Naive thymus-derived CD8-positive, alpha-beta T cell (primary cell): ENCODE results near the gene DPP3. TPM values are rescaled to one million over a fixed set of nuclear protein-coding genes. Genes with fewer than 3 reads are reported as not detected.

Experiments
- ATAC-seq, 2 donors: fragments of 150-1000 bp; cut with Tn5 transposase in 1 of 2; sonication (Bioruptor Pico), chemical (Tn5 transposase) in 1 of 2; 1 replicate in 1 of 2; 2 replicates in 1 of 2; pipeline ENCODE4 v1.10.0; 2021; ENCODE audit warnings: mild to moderate bottlenecking in 2 of 2, moderate library complexity in 2 of 2
- POLR2A ChIA-PET: fragments of 350-600 bp; sonication (Branson Sonifier 250); formaldehyde crosslinking; loops from one replicate; lab custom pipeline; 2021; ENCODE audit warnings: antibody characterized with exemption; lab: Charles Lee
- DNase-seq, 10 donors: peaks; one replicate each; pipeline versions ENCODE4 v3.0.0 to v3.0.0-alpha.2; 2020 to 2022
- H3K27ac Mint-ChIP-seq, 10 donors: one replicate each; pipeline ENCODE4 v1.8.0; 2020 to 2022; ENCODE audit warnings: mild to moderate bottlenecking in 10 of 10, mixed read lengths in 10 of 10, moderate library complexity in 4 of 10, inconsistent platforms in 1 of 10
- H3K27me3 Mint-ChIP-seq, 5 donors: one replicate each; pipeline ENCODE4 v1.8.0; 2021 to 2022; ENCODE audit warnings: mixed read lengths in 5 of 5
- H3K36me3 Mint-ChIP-seq, 3 donors: one replicate each; pipeline ENCODE4 v1.8.0; 2020 to 2022; ENCODE audit warnings: mixed read lengths in 3 of 3, mild to moderate bottlenecking in 2 of 3, inconsistent platforms in 1 of 3
- H3K4me1 Mint-ChIP-seq, 4 donors: one replicate each; pipeline ENCODE4 v1.8.0; 2021 to 2022; ENCODE audit warnings: mixed read lengths in 4 of 4
- H3K4me3 Mint-ChIP-seq, 10 donors: one replicate each; pipeline ENCODE4 v1.8.0; 2020 to 2022; ENCODE audit warnings: mild to moderate bottlenecking in 10 of 10, mixed read lengths in 10 of 10, moderate library complexity in 6 of 10, inconsistent platforms in 1 of 10
- H3K9me3 Mint-ChIP-seq, 9 donors: one replicate each; pipeline ENCODE4 v1.8.0; 2020 to 2022; ENCODE audit warnings: mixed read lengths in 9 of 9, mild to moderate bottlenecking in 3 of 9, inconsistent platforms in 1 of 9, moderate library complexity in 1 of 9
- polyA plus RNA-seq, 3 donors: library from polyadenylated mRNA; unstranded; fragments of 300-500 nt; fragmentation: Illumina TruSeq; gene quantifications; one replicate each; pipeline ENCODE4 v1.2.3, GENCODE V29; 2021
- total RNA-seq, 8 experiments: library from RNA in 2 of 8; stranded (reverse) in 2 of 8; gene quantifications; one replicate each; pipeline ENCODE4 v1.2.3 and lab custom pipeline; 2021 to 2026

The DPP3 gene
- total and polyA plus RNA-seq, 5 experiments from 2014 or later, result 20.0 to 25.4 (median 20.5) TPM

DNA sequence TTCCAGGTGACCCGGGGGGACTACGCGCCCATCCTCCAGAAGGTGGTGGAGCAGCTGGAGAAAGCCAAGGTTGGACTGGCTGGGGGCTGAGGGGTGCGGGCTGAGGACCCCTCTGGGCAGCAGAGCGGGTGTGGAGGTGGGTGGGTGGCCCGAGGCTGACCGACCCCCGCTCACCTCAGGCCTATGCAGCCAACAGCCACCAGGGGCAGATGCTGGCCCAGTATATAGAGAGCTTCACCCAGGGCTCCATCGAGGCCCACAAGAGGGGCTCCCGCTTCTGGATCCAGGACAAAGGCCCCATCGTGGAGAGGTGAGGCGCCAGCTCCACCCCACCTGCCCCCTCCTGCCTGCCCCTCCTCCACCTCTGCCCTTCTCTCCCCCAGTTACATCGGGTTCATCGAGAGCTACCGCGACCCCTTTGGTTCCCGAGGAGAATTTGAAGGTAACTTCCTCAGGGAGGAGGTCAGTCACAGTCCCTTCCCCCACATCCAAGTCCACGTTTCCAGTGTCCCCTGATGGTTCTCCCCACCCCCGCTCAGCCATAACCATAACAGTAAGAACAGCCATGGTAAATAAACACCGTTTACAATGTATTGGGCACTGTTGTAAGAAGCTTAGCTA, 11.2 kb downstream of the DPP3 start:
- Mint-ChIP-seq H3K27me3 (no peaks in the 10 kb centered on the region), H3K4me3 (no peak overlapping the region), H3K27ac (no peak overlapping the region), H3K36me3 (peaks cover 0 to 33% (median 8%) of the 10 kb centered on the region in 3 donors), H3K4me1 (peaks cover 0 to 2% (median 0%) of the 10 kb centered on the region in 4 donors), H3K9me3 (no peaks in the 10 kb centered on the region)
- POLR2A ChIA-PET, result no interaction called here
- no peak for ATAC-seq
- DNase-seq, result peak in 1 of 10 donors; percentile 4

DNA sequence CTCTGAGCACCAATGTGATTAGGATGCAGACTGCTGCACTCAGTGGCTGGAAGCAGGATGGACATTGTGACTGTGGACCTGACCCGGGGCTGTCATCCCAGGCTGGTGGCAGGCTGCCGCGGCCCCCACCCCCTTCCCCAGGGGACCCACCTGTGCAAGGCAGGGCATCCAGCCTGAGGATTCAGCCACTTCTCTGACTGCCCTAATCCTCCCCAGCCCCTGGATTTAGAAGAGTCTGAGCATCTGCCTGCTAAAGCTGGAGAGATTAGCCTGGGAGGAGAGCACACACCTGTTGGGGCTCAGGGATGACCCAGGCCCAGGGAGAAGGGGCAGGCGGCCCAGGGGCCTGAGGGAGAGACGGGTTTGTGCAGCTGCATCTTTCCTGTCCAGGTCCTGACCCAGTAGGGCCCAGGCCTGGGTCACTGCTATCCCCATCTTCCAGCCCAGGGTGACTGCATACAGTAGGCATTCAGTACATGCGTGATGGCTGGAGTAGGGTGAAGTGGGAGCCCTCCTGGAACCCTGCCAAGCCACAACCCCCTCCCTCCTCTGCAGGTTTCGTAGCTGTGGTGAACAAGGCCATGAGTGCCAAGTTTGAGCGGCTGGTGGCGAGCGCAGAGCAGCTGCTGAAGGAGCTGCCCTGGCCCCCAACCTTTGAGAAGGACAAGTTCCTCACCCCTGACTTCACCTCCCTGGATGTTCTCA, 12.1 kb downstream of the DPP3 start:
- no peak for ATAC-seq
- H3K4me3 Mint-ChIP-seq, result no peak overlapping the region
- H3K36me3 Mint-ChIP-seq, result peaks cover 0 to 37% (median 8%) of the 10 kb centered on the region in 3 donors
- no peaks in the 10 kb centered on the region for H3K27me3 Mint-ChIP-seq
- H3K9me3 Mint-ChIP-seq, result no peaks in the 10 kb centered on the region
- peak in 1 of 10 donors; percentile 44 for DNase-seq
- peaks cover 0 to 2% (median 0%) of the 10 kb centered on the region in 4 donors for H3K4me1 Mint-ChIP-seq
- POLR2A ChIA-PET, result no interaction called here
- no peak overlapping the region for H3K27ac Mint-ChIP-seq

DNA sequence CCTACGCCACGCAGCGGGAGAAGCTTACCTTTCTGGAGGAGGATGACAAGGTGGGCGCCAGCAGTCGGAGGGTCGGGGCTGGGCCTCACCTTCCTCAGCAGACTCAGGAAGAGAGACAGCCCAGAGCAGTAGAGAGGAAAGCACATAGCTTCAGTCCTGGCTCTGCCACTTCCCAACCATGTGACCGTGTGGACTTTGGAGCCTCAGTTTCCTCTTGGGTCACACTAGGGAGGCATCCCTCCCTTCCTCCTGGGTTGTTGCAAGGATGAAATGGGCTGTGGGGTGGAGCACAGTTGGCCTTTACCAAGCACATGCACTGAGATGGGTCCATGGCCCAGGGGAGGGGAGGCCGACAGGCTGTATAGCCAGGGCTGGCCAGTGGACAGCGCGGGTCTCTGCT, 12.9 kb downstream of the DPP3 start:
- POLR2A ChIA-PET, result no interaction called here

DNA sequence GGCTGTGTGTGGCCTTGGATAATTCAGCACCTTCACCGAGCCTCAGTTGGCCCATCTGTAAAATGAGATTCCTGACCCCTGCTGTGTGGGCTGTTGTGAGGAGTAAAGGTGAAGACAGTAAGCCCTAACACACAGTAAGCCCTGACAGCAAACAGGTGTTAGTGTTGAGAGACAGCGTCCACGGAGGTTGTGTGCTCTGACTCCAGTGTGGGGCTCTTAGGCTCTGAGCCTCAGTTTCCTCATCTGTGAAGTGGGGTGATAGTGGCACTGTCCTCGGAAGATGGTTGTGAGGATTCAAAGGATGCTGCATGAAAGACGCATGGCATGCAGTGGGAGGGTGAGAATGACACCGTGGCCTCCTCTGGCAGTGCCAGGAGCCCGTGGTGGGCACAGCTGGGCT, 14.2 kb downstream of the DPP3 start:
- Mint-ChIP-seq H3K27ac (peak overlapping the region in 1 of 10 donors; percentile 62), H3K36me3 (peaks cover 0 to 36% (median 11%) of the 10 kb centered on the region in 3 donors), H3K9me3 (no peaks in the 10 kb centered on the region), H3K4me1 (no peaks in the 10 kb centered on the region), H3K27me3 (no peaks in the 10 kb centered on the region), H3K4me3 (no peak overlapping the region)
- DNase-seq, result no peak
- POLR2A ChIA-PET, result no interaction called here
- no peak for ATAC-seq

More for the DNA sequence above, 12.9 kb downstream of the DPP3 start:
- Mint-ChIP-seq H3K4me3 (no peak overlapping the region), H3K9me3 (no peaks in the 10 kb centered on the region), H3K36me3 (peaks cover 0 to 34% (median 8%) of the 10 kb centered on the region in 3 donors), H3K27me3 (no peaks in the 10 kb centered on the region), H3K4me1 (peaks cover 0 to 2% (median 0%) of the 10 kb centered on the region in 4 donors), H3K27ac (no peak overlapping the region)
- ATAC-seq (no peak), DNase-seq (peak in 1 of 10 donors; percentile 21)

DNA sequence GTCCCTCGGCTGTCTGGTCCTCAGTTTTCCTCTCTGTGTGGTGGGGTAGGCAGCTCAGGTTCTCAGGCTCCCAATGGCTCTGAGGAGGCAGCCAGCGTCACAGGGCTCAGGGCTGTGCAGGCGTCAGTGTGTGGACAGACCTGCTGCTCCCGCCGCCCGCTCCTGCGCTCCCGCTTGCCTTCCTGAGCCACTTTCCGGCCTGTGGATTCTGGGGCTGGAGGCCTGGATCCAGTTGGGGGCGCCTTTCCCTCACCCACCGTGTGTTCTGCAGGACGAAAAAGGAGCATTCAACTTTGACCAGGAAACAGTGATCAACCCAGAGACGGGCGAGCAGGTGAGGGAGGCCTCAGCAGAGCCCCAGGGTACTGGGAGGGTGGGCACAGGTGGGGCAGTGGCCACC, 14.7 kb downstream of the DPP3 start:
- no peaks in the 10 kb centered on the region for H3K4me1 Mint-ChIP-seq
- H3K36me3 Mint-ChIP-seq, result peaks cover 0 to 40% (median 11%) of the 10 kb centered on the region in 3 donors
- ATAC-seq (no peak), DNase-seq (no peak)
- POLR2A ChIA-PET, result no interaction called here
- no peak overlapping the region for H3K4me3 Mint-ChIP-seq
- no peak overlapping the region for H3K27ac Mint-ChIP-seq
- no peaks in the 10 kb centered on the region for H3K9me3 Mint-ChIP-seq
- H3K27me3 Mint-ChIP-seq, result no peaks in the 10 kb centered on the region

DNA sequence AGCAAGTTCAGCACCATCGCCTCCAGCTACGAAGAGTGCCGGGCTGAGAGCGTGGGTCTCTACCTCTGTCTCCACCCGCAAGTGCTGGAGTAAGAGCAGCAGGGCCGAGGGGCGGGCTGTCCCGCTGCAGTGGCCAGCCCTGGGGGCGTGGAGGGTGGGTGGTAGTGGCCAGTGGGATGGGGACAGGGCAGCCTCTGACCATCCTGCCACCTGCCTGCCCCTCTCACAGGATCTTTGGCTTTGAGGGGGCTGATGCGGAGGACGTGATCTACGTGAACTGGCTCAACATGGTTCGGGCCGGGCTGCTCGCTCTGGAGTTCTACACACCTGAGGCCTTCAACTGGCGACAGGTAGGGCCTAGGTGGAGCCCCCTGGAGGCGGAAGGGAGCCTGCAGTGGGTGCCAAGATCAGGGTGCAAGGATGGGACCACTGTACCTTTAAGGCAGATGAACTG, 15.2 kb downstream of the DPP3 start:
- POLR2A ChIA-PET, result no interaction called here
- H3K27me3 Mint-ChIP-seq, result no peaks in the 10 kb centered on the region

DNA sequence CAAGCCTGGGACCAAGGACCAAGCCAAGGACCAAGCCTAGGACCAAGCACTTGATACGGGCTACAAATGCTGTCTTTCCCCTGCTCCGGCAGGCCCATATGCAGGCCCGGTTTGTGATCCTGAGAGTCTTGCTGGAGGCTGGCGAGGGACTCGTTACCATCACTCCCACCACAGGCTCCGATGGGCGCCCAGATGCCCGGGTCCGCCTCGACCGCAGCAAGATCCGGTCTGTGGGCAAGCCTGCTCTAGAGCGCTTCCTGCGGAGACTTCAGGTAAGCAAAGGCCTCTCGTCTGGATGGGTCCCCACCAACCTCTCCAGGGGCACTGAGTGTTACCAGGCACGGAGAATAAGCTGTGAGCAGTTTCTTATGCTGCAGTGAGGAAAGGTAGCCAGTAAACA, 17.0 kb downstream of the DPP3 start:
- Mint-ChIP-seq H3K4me1 (no peaks in the 10 kb centered on the region), H3K4me3 (no peak overlapping the region), H3K27ac (no peak overlapping the region), H3K36me3 (peaks cover 0 to 49% (median 9%) of the 10 kb centered on the region in 3 donors), H3K27me3 (no peaks in the 10 kb centered on the region), H3K9me3 (no peaks in the 10 kb centered on the region)
- ATAC-seq (no peak), DNase-seq (no peak)
- POLR2A ChIA-PET, result no interaction called here

More for the DNA sequence above, 15.2 kb downstream of the DPP3 start:
- no peak overlapping the region for H3K4me3 Mint-ChIP-seq
- DNase-seq, result no peak
- H3K27ac Mint-ChIP-seq, result no peak overlapping the region
- no peaks in the 10 kb centered on the region for H3K4me1 Mint-ChIP-seq
- no peaks in the 10 kb centered on the region for H3K9me3 Mint-ChIP-seq
- ATAC-seq, result no peak
- peaks cover 0 to 42% (median 10%) of the 10 kb centered on the region in 3 donors for H3K36me3 Mint-ChIP-seq

DNA sequence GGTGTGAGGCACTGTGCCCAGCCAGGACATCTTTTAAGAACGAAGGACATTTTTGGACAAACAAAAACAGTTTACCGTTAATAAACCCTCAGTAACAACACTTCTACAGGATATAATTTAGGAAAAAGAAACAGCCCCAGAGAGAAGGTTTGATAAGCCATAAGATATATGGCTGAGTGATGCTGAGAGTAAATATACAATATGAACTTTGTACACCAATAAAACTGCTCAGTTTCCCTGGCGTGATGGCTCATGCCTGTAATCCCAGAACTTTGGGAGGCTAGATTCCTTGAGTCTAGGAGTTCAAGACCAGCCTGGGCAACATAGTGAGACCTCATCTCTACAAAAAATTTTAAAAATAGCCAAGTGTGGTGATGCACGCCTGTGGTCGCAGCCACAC, 18.3 kb downstream of the DPP3 start:
- DNase-seq (peak in 1 of 10 donors; percentile 1), ATAC-seq (no peak)
- H3K4me1 Mint-ChIP-seq, result no peaks in the 10 kb centered on the region
- H3K27ac Mint-ChIP-seq, result peak overlapping the region in 2 of 10 donors; percentile 8 to 13
- POLR2A ChIA-PET, result no interaction called here
- no peak overlapping the region for H3K4me3 Mint-ChIP-seq
- H3K27me3 Mint-ChIP-seq, result no peaks in the 10 kb centered on the region
- H3K36me3 Mint-ChIP-seq, result peaks cover 0 to 48% (median 5%) of the 10 kb centered on the region in 3 donors
- no peaks in the 10 kb centered on the region for H3K9me3 Mint-ChIP-seq

DNA sequence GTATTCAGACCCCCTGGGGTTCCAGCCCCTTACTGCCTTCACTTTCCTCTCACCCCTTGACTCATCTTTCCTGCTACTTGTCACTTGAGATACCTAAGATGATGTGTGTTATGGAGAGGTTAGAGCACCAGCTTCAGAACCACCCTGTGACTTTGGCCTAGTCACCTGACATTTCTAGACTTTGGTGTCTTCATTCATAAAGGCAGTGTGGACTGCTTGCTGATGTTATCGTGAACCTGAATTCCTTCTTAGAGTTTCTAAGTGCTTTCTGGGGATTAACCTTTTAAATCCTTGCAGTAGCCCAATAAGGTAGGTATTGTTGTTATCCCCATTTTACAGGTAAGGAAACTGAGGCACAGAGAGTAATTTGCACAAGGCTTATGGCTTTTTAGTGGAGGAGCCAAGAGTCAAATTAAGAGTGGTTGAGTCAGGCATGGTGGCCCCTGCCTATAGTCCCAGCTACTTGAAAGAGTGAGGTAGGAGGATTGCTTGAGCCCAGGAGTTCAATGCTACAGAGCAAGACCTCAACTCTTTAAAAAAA, 25.1 kb downstream of the DPP3 start:
- Mint-ChIP-seq H3K4me1 (peaks cover 0 to 4% (median 3%) of the 10 kb centered on the region in 4 donors), H3K36me3 (peaks cover 0 to 38% (median 0%) of the 10 kb centered on the region in 3 donors), H3K4me3 (no peak overlapping the region), H3K27ac (no peak overlapping the region), H3K27me3 (no peaks in the 10 kb centered on the region), H3K9me3 (no peaks in the 10 kb centered on the region)
- ATAC-seq (no peak), DNase-seq (no peak)
- POLR2A ChIA-PET, result no interaction called here

DNA sequence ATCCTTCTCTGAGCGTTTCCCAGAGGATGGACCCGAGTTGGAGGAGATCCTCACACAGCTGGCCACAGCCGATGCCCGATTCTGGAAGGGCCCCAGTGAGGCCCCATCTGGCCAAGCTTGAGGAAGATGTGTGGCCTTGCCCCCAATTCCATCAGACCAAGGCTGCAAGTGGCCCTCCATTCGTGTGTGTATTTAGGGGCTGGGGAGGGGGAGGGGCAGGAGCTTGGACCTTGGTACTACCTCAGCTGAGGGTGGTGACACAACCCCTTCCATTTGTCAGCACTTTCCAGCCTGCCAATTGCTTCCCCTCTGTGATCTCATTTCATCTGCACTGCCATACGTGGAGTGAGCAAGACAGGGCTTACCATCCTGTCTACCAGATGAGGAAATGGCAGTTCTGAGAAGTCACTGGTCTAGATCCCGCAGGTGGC, 28.9 kb downstream of the DPP3 start:
- no peaks in the 10 kb centered on the region for H3K9me3 Mint-ChIP-seq
- peaks cover 11 to 21% (median 15%) of the 10 kb centered on the region in 4 donors for H3K4me1 Mint-ChIP-seq
- peaks cover 0 to 23% (median 0%) of the 10 kb centered on the region in 3 donors for H3K36me3 Mint-ChIP-seq
- DNase-seq (no peak), ATAC-seq (no peak)
- H3K4me3 Mint-ChIP-seq, result peak overlapping the region in 2 of 10 donors; percentile 10 to 19
- no peak overlapping the region for H3K27ac Mint-ChIP-seq
- POLR2A ChIA-PET, result interaction anchor here (0.6 to 1.7 kb wide), 3 partner anchors 34 to 320 kb away, joined by 3 to 6 read pairs (median 4); partner anchors contain the start of gene RBM14
- H3K27me3 Mint-ChIP-seq, result no peaks in the 10 kb centered on the region

DNA sequence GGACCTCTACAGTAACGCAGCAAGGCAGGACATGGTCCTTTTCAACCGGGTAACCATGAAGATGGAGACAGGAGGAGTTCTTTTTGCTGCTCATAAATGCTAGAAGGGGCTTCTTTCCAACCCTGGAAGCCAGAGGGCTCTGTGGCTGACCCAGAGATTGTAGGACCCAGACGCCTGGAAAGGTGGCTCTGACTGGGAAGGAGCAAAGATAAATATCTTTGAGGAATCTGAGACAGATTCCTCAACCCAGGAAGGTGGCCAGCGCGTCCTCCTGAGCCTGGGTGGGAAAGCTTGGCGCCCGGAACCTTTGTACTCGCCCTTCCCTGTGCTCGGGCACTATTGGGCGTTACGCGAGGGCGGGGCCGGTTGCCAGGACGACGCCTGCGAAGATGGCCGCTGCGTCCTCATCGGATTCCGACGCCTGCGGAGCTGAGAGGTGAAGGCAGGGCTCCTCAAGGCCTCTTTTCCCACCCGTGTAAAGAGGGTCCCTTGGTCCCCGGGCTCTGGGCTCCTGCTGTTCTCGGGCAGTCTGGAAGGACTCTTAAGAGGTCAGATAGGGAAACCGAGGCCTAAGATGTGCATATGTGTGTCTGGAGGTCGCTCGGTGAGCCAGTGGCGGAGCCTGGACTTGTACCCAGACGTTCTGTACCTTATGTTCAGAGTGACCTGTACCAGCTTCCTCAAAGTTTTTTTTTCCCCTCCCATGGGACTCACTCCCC, 30.2 kb downstream of the DPP3 start, which contains the start of gene BBS1:
Gene BBS1 (plus strand): TSS at position 365 of the 719 bp plus-strand sequence. CDS start 25 bp downstream, at position 390.
- ATAC-seq (peak; percentile 98 to 99), DNase-seq (peak; percentile 69 to 85 (median 76))
- H3K27ac Mint-ChIP-seq, result peak within 1 kb of the TSS; percentile 59 to 87 (median 80)
- H3K9me3 Mint-ChIP-seq, result no peaks in the 10 kb centered on the region
- no peaks in the 10 kb centered on the region for H3K27me3 Mint-ChIP-seq
- peaks cover 0 to 21% (median 5%) of the 10 kb centered on the region in 3 donors for H3K36me3 Mint-ChIP-seq
- peak within 1 kb of the TSS; percentile 87 to 91 (median 88) for H3K4me3 Mint-ChIP-seq
- peaks cover 11 to 21% (median 15%) of the 10 kb centered on the region in 4 donors for H3K4me1 Mint-ChIP-seq
- POLR2A ChIA-PET, result interaction anchor here (0.7 to 1.7 kb wide), 10 partner anchors 8 to 609 kb away, joined by 3 to 6 read pairs (median 4); partner anchors contain the start of genes ACTN3, DPP3, KDM2A and MRPL11

DNA sequence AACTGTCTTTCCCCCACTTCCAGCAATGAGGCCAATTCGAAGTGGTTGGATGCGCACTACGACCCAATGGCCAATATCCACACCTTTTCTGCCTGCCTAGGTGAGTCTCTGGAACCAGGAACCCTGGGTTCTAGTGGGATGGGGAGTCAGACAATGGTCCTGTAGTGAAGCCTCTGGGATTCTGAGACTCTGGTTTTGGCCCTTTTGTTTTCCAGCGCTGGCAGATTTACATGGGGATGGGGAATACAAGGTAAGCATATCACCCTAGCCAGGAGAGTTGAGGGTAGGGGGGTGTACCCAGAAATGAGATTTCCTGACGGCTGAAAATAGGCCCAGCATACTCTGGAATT, 30.7 kb downstream of the DPP3 start:
- Mint-ChIP-seq H3K4me1 (peaks cover 11 to 21% (median 15%) of the 10 kb centered on the region in 4 donors), H3K27me3 (no peaks in the 10 kb centered on the region), H3K36me3 (peaks cover 0 to 22% (median 5%) of the 10 kb centered on the region in 3 donors), H3K27ac (peak overlapping the region; percentile 59 to 87 (median 80)), H3K4me3 (peak overlapping the region; percentile 87 to 91 (median 88)), H3K9me3 (no peaks in the 10 kb centered on the region)
- no peak for ATAC-seq
- POLR2A ChIA-PET, result interaction anchor here (0.9 to 1.7 kb wide), 8 partner anchors 9 to 608 kb away, joined by 3 to 6 read pairs (median 5); partner anchors contain the start of genes ACTN3, DPP3, KDM2A and MRPL11
- no peak for DNase-seq
